Measurements from ENCODE around the gene PRDM16.

The PRDM16 gene

GRCh38 chr1:3050603-3051002, 18.4 kb upstream of the PRDM16 start:
- no peak overlapping the region for H3K4ac ChIP-seq (ENCODE audit: low read depth in 1 of 2, low read length in 2 of 2)
- no peaks in the 10 kb centered on the region for H3K36me3 ChIP-seq (ENCODE audit: control insufficient read depth in 1 of 2, insufficient read depth in 2 of 2, low read depth in 1 of 2, low read length in 2 of 2)
- peaks cover 0 to 34% of the 10 kb centered on the region in 2 experiments for H3K27me3 ChIP-seq (ENCODE audit: control insufficient read depth in 1 of 2, insufficient read depth in 1 of 2, low read length in 2 of 2)
- no peak overlapping the region for H2BK12ac ChIP-seq (ENCODE audit: low read length in 2 of 2)
- no peak overlapping the region for H3K14ac ChIP-seq (ENCODE audit: low read length in 2 of 2)
- no peak overlapping the region for H4K8ac ChIP-seq (ENCODE audit: low read length)
- H3K23ac ChIP-seq (ENCODE audit: low read length in 2 of 2): no peak overlapping the region
- no peak overlapping the region for H2AFZ ChIP-seq (ENCODE audit: low read depth, low read length)
- H3K18ac ChIP-seq (ENCODE audit: low read depth in 1 of 2, low read length in 2 of 2): no peak overlapping the region
- no peak overlapping the region for H3K4me3 ChIP-seq (ENCODE audit: insufficient read depth in 1 of 2, low read depth in 1 of 2, low read length in 2 of 2)
- no peak overlapping the region for H4K91ac ChIP-seq (ENCODE audit: low read length)
- H2BK5ac ChIP-seq (ENCODE audit: low read depth, low read length, poor library complexity, severe bottlenecking): no peak overlapping the region
- no peak overlapping the region for H3K9ac ChIP-seq (ENCODE audit: low read length)
- no peak overlapping the region for H2AK5ac ChIP-seq (ENCODE audit: low read length, severe bottlenecking)
- H3K4me2 ChIP-seq (ENCODE audit: low read length, poor library complexity, severe bottlenecking): no peak overlapping the region
- H3K79me1 ChIP-seq (replicated peaks; ENCODE audit: low read length, poor library complexity, severe bottlenecking): no peaks in the 10 kb centered on the region
- H3K9me3 ChIP-seq (ENCODE audit: control insufficient read depth, low read length): no peaks in the 10 kb centered on the region
- no peak overlapping the region for H2BK120ac ChIP-seq (ENCODE audit: low read depth, low read length)
- H2BK15ac ChIP-seq (ENCODE audit: low read depth, poor library complexity, severe bottlenecking): no peak overlapping the region
- no peaks in the 10 kb centered on the region for H3K4me1 ChIP-seq (ENCODE audit: control insufficient read depth, insufficient read depth, low read depth, low read length)
- no peak overlapping the region for H3K27ac ChIP-seq (ENCODE audit: low read length, poor library complexity, severe bottlenecking)
- no peak for DNase-seq

GRCh38 chr1:3051270-3052268, 17.4 kb upstream of the PRDM16 start:
- Histone ChIP-seq H2AFZ (ENCODE audit: low read depth, low read length) (no peak overlapping the region), H2AK5ac (ENCODE audit: low read length, severe bottlenecking) (no peak overlapping the region)

GRCh38 chr1:3052501-3052900, 16.5 kb upstream of the PRDM16 start:
- H4K8ac ChIP-seq (ENCODE audit: low read length): no peak overlapping the region
- no peak overlapping the region for H3K23ac ChIP-seq (ENCODE audit: low read length in 2 of 2)
- WGBS: 91% methylated on average over 5 of the region's 5 CpGs
- H3K9ac ChIP-seq (ENCODE audit: low read length): no peak overlapping the region
- H3K79me1 ChIP-seq (replicated peaks; ENCODE audit: low read length, poor library complexity, severe bottlenecking): no peaks in the 10 kb centered on the region
- no peak overlapping the region for H2AFZ ChIP-seq (ENCODE audit: low read depth, low read length)
- H2BK15ac ChIP-seq (ENCODE audit: low read depth, poor library complexity, severe bottlenecking): no peak overlapping the region
- H3K4ac ChIP-seq (ENCODE audit: low read depth in 1 of 2, low read length in 2 of 2): no peak overlapping the region
- no peak overlapping the region for H3K4me3 ChIP-seq (ENCODE audit: insufficient read depth in 1 of 2, low read depth in 1 of 2, low read length in 2 of 2)
- H3K4me1 ChIP-seq (ENCODE audit: control insufficient read depth, insufficient read depth, low read depth, low read length): no peaks in the 10 kb centered on the region
- H2BK5ac ChIP-seq (ENCODE audit: low read depth, low read length, poor library complexity, severe bottlenecking): no peak overlapping the region
- no peaks in the 10 kb centered on the region for H3K9me3 ChIP-seq (ENCODE audit: control insufficient read depth, low read length)
- no peak overlapping the region for H2AK5ac ChIP-seq (ENCODE audit: low read length, severe bottlenecking)
- no peak overlapping the region for H3K18ac ChIP-seq (ENCODE audit: low read depth in 1 of 2, low read length in 2 of 2)
- no peak overlapping the region for H3K4me2 ChIP-seq (ENCODE audit: low read length, poor library complexity, severe bottlenecking)
- H3K27me3 ChIP-seq (ENCODE audit: control insufficient read depth in 1 of 2, insufficient read depth in 1 of 2, low read length in 2 of 2): peaks cover 0 to 44% of the 10 kb centered on the region in 2 experiments
- no peak overlapping the region for H3K14ac ChIP-seq (ENCODE audit: low read length in 2 of 2)
- no peak overlapping the region for H2BK120ac ChIP-seq (ENCODE audit: low read depth, low read length)
- H3K27ac ChIP-seq (ENCODE audit: low read length, poor library complexity, severe bottlenecking): no peak overlapping the region
- no peaks in the 10 kb centered on the region for H3K36me3 ChIP-seq (ENCODE audit: control insufficient read depth in 1 of 2, insufficient read depth in 2 of 2, low read depth in 1 of 2, low read length in 2 of 2)
- H4K91ac ChIP-seq (ENCODE audit: low read length): no peak overlapping the region
- no peak overlapping the region for H2BK12ac ChIP-seq (ENCODE audit: low read length in 2 of 2)
- DNase-seq: no peak

More at GRCh38 chr1:3051270-3052268, 17.4 kb upstream of the PRDM16 start:
- no peak overlapping the region for H2BK120ac ChIP-seq (ENCODE audit: low read depth, low read length)
- H3K4me3 ChIP-seq (ENCODE audit: insufficient read depth in 1 of 2, low read depth in 1 of 2, low read length in 2 of 2): no peak overlapping the region
- no peak overlapping the region for H3K14ac ChIP-seq (ENCODE audit: low read length in 2 of 2)
- no peak overlapping the region for H3K27ac ChIP-seq (ENCODE audit: low read length, poor library complexity, severe bottlenecking)
- H2BK5ac ChIP-seq (ENCODE audit: low read depth, low read length, poor library complexity, severe bottlenecking): no peak overlapping the region
- no peak overlapping the region for H3K18ac ChIP-seq (ENCODE audit: low read depth in 1 of 2, low read length in 2 of 2)
- H3K9ac ChIP-seq (ENCODE audit: low read length): no peak overlapping the region
- H3K23ac ChIP-seq (ENCODE audit: low read length in 2 of 2): no peak overlapping the region
- H3K9me3 ChIP-seq (ENCODE audit: control insufficient read depth, low read length): no peaks in the 10 kb centered on the region
- no peaks in the 10 kb centered on the region for H3K4me1 ChIP-seq (ENCODE audit: control insufficient read depth, insufficient read depth, low read depth, low read length)
- DNase-seq: no peak
- H3K4ac ChIP-seq (ENCODE audit: low read depth in 1 of 2, low read length in 2 of 2): no peak overlapping the region
- no peak overlapping the region for H4K8ac ChIP-seq (ENCODE audit: low read length)
- no peak overlapping the region for H2BK12ac ChIP-seq (ENCODE audit: low read length in 2 of 2)
- H3K36me3 ChIP-seq (ENCODE audit: control insufficient read depth in 1 of 2, insufficient read depth in 2 of 2, low read depth in 1 of 2, low read length in 2 of 2): no peaks in the 10 kb centered on the region
- H3K4me2 ChIP-seq (ENCODE audit: low read length, poor library complexity, severe bottlenecking): no peak overlapping the region
- H3K27me3 ChIP-seq (ENCODE audit: control insufficient read depth in 1 of 2, insufficient read depth in 1 of 2, low read length in 2 of 2): peaks cover 0 to 40% of the 10 kb centered on the region in 2 experiments
- no peak overlapping the region for H2BK15ac ChIP-seq (ENCODE audit: low read depth, poor library complexity, severe bottlenecking)
- no peaks in the 10 kb centered on the region for H3K79me1 ChIP-seq (replicated peaks; ENCODE audit: low read length, poor library complexity, severe bottlenecking)
- 52% methylated on average over 3 of the region's 3 CpGs for WGBS
- H4K91ac ChIP-seq (ENCODE audit: low read length): no peak overlapping the region

- H4K91ac ChIP-seq (ENCODE audit: low read length): no peak overlapping the region
- DNase-seq: no peak
These were observed 15.5 kb upstream of the PRDM16 start for GRCh38 chr1:3053366-3053980.

More at GRCh38 chr1:3053366-3053980, 15.5 kb upstream of the PRDM16 start:
- H2BK15ac ChIP-seq (ENCODE audit: low read depth, poor library complexity, severe bottlenecking): no peak overlapping the region
- no peak overlapping the region for H3K9ac ChIP-seq (ENCODE audit: low read length)
- H2BK5ac ChIP-seq (ENCODE audit: low read depth, low read length, poor library complexity, severe bottlenecking): no peak overlapping the region
- H2BK12ac ChIP-seq (ENCODE audit: low read length in 2 of 2): no peak overlapping the region
- no peak overlapping the region for H3K18ac ChIP-seq (ENCODE audit: low read depth in 1 of 2, low read length in 2 of 2)
- H3K36me3 ChIP-seq (ENCODE audit: control insufficient read depth in 1 of 2, insufficient read depth in 2 of 2, low read depth in 1 of 2, low read length in 2 of 2): no peaks in the 10 kb centered on the region
- H3K27ac ChIP-seq (ENCODE audit: low read length, poor library complexity, severe bottlenecking): no peak overlapping the region
- no peak overlapping the region for H4K8ac ChIP-seq (ENCODE audit: low read length)
- WGBS: 75% methylated on average over 9 of the region's 9 CpGs
- H3K27me3 ChIP-seq (ENCODE audit: control insufficient read depth in 1 of 2, insufficient read depth in 1 of 2, low read length in 2 of 2): peaks cover 0 to 54% of the 10 kb centered on the region in 2 experiments
- H3K14ac ChIP-seq (ENCODE audit: low read length in 2 of 2): no peak overlapping the region
- H3K4me3 ChIP-seq (ENCODE audit: insufficient read depth in 1 of 2, low read depth in 1 of 2, low read length in 2 of 2): no peak overlapping the region
- no peak overlapping the region for H2AK5ac ChIP-seq (ENCODE audit: low read length, severe bottlenecking)
- H3K23ac ChIP-seq (ENCODE audit: low read length in 2 of 2): no peak overlapping the region
- no peaks in the 10 kb centered on the region for H3K4me1 ChIP-seq (ENCODE audit: control insufficient read depth, insufficient read depth, low read depth, low read length)
- no peaks in the 10 kb centered on the region for H3K9me3 ChIP-seq (ENCODE audit: control insufficient read depth, low read length)
- no peak overlapping the region for H3K4me2 ChIP-seq (ENCODE audit: low read length, poor library complexity, severe bottlenecking)
- H2BK120ac ChIP-seq (ENCODE audit: low read depth, low read length): no peak overlapping the region
- no peak overlapping the region for H2AFZ ChIP-seq (ENCODE audit: low read depth, low read length)
- H3K4ac ChIP-seq (ENCODE audit: low read depth in 1 of 2, low read length in 2 of 2): no peak overlapping the region
- H3K79me1 ChIP-seq (replicated peaks; ENCODE audit: low read length, poor library complexity, severe bottlenecking): no peaks in the 10 kb centered on the region
